NCI-H146 (cell line): Measurements from ENCODE around the gene DTNBP1.

Experiments
- DNase-seq: peaks from one replicate; lab custom pipeline; 2025; lab: John Stamatoyannopoulos, UW

DTNBP1 gene

GRCh38 chr6:15533379-15534026 lies 129.3 kb downstream of the DTNBP1 start:
- no peak for DNase-seq

- no peak for DNase-seq
These were observed 130.9 kb downstream of the DTNBP1 start for GRCh38 chr6:15531973-15532372.

GRCh38 chr6:15530411-15530810 lies 132.4 kb downstream of the DTNBP1 start:
- no peak for DNase-seq

GRCh38 chr6:15528870-15529269 lies 134.0 kb downstream of the DTNBP1 start:
- no peak for DNase-seq

- no peak for DNase-seq
These were observed 134.8 kb downstream of the DTNBP1 start for GRCh38 chr6:15527838-15528617.

GRCh38 chr6:15526212-15526701 lies 136.6 kb downstream of the DTNBP1 start:
- DNase-seq = no peak

GRCh38 chr6:15524861-15525401 lies 137.9 kb downstream of the DTNBP1 start:
- DNase-seq = no peak

- DNase-seq = no peak
These were observed 138.9 kb downstream of the DTNBP1 start for GRCh38 chr6:15523679-15524630.

- DNase-seq = no peak
These were observed 139.8 kb downstream of the DTNBP1 start for GRCh38 chr6:15522856-15523529.

GRCh38 chr6:15522427-15522826 lies 140.4 kb downstream of the DTNBP1 start:
- DNase-seq = no peak

GRCh38 chr6:15522026-15522425 lies 140.8 kb downstream of the DTNBP1 start:
- no peak for DNase-seq

GRCh38 chr6:15521582-15521981 lies 141.2 kb downstream of the DTNBP1 start:
- no peak for DNase-seq

GRCh38 chr6:15520626-15521203 lies 142.1 kb downstream of the DTNBP1 start:
- DNase-seq = no peak

GRCh38 chr6:15519681-15520080 lies 143.1 kb downstream of the DTNBP1 start:
- no peak for DNase-seq

GRCh38 chr6:15518878-15519277 lies 143.9 kb downstream of the DTNBP1 start:
- DNase-seq = no peak

- DNase-seq = no peak
These were observed 144.8 kb downstream of the DTNBP1 start for GRCh38 chr6:15518057-15518456.

GRCh38 chr6:15517600-15517999 lies 145.2 kb downstream of the DTNBP1 start:
- DNase-seq = no peak

GRCh38 chr6:15516923-15517560 lies 145.8 kb downstream of the DTNBP1 start:
- DNase-seq = no peak

- no peak for DNase-seq
These were observed 146.4 kb downstream of the DTNBP1 start for GRCh38 chr6:15516378-15516777.

- no peak for DNase-seq
These were observed 147.0 kb downstream of the DTNBP1 start for GRCh38 chr6:15515660-15516375.
